Left cardiac atrium (tissue), 4 donors: ENCODE data around the gene SDK1. TPM values are rescaled to one million over a fixed set of nuclear protein-coding genes. Genes with fewer than 3 reads are reported as not detected.

Source experiments
- ATAC-seq, 2 donors: fragments of 200-7000 bp; cut with Tn5 transposase; one replicate each; pipeline ENCODE4 v1.9.1; 2020; ENCODE audit warnings: mild to moderate bottlenecking in 2 of 2, moderate library complexity in 2 of 2
- DNase-seq: peaks from one replicate; pipeline ENCODE4 v3.0.0-alpha.2; 2020
- intact Hi-C, 2 donors: fragments of 100-400 bp; cut with DNase I; formaldehyde crosslinking; loops; one replicate each; pipeline versions ENCODE4 v1.14.1 to v1.15.1; 2022 to 2023
- total RNA-seq, 2 donors: library from RNA; stranded (reverse); fragmentation: NEBNext Ultra II Directional; extraction: Animal tissue kit (Norgen Biotek cat#: 25700); gene quantifications; one replicate each; pipeline ENCODE4 v1.2.1, GENCODE V29; 2021
- donor health status: DM: no; HTN: yes; CAD: no.
- donor health status: DM: no; HTN: yes; CAD: no; lungs with severe emphysema.
- donor health status: DM: yes; HTN: yes; CAD: no.
- donor health status: Dilated cardiomyopathy.

Gene SDK1
- total RNA-seq, 2 donors from 2014 or later = 2.0 to 2.8 TPM

GRCh38 chr7:4127909-4128560 lies 827.0 kb downstream of the SDK1 start:
- DNase-seq (no peak), ATAC-seq (no peak)
- intact Hi-C loops = no loop called here

GRCh38 chr7:4129481-4130122 lies 828.5 kb downstream of the SDK1 start:
- ATAC-seq (no peak), DNase-seq (no peak)
- intact Hi-C loops = no loop called here

- ATAC-seq (no peak), DNase-seq (no peak)
- intact Hi-C loops = no loop called here
Measured at GRCh38 chr7:4131063-4131462, 830.0 kb downstream of the SDK1 start.

GRCh38 chr7:4132221-4132620 lies 831.2 kb downstream of the SDK1 start:
- ATAC-seq (no peak), DNase-seq (no peak)
- intact Hi-C loops = no loop called here

GRCh38 chr7:4133491-4134044 lies 832.5 kb downstream of the SDK1 start:
- no peak for DNase-seq
- no peak for ATAC-seq
- intact Hi-C loops = no loop called here

GRCh38 chr7:4134204-4134603 lies 833.2 kb downstream of the SDK1 start:
- intact Hi-C loops = no loop called here
- no peak for DNase-seq
- no peak for ATAC-seq

GRCh38 chr7:4134631-4135030 lies 833.6 kb downstream of the SDK1 start:
- intact Hi-C loops = no loop called here
- peak; percentile 81 to 91 for ATAC-seq
- peak; percentile 42 for DNase-seq

- DNase-seq (no peak), ATAC-seq (no peak)
Measured at GRCh38 chr7:4135301-4135700, 834.2 kb downstream of the SDK1 start.

GRCh38 chr7:4136036-4136435 lies 835.0 kb downstream of the SDK1 start:
- intact Hi-C loops = no loop called here
- DNase-seq (no peak), ATAC-seq (no peak)

More at GRCh38 chr7:4135301-4135700, 834.2 kb downstream of the SDK1 start:
- intact Hi-C loops = no loop called here

GRCh38 chr7:4136501-4137110 lies 835.6 kb downstream of the SDK1 start:
- DNase-seq = no peak
- intact Hi-C loops = no loop called here
- ATAC-seq = no peak

- intact Hi-C loops = no loop called here
- ATAC-seq = no peak
Measured at GRCh38 chr7:4137552-4137951, 836.5 kb downstream of the SDK1 start.

GRCh38 chr7:4138866-4139265 lies 837.8 kb downstream of the SDK1 start:
- ATAC-seq (no peak), DNase-seq (no peak)
- intact Hi-C loops = no loop called here

More at GRCh38 chr7:4137552-4137951, 836.5 kb downstream of the SDK1 start:
- no peak for DNase-seq

GRCh38 chr7:4139656-4140625 lies 838.9 kb downstream of the SDK1 start:
- DNase-seq = no peak
- intact Hi-C loops = no loop called here
- no peak for ATAC-seq

GRCh38 chr7:4140933-4141332 lies 839.9 kb downstream of the SDK1 start:
- intact Hi-C loops = no loop called here
- DNase-seq = no peak
- no peak for ATAC-seq

- DNase-seq (no peak), ATAC-seq (no peak)
- intact Hi-C loops = no loop called here
Measured at GRCh38 chr7:4143006-4143405, 842.0 kb downstream of the SDK1 start.

GRCh38 chr7:4143511-4144171 lies 842.6 kb downstream of the SDK1 start:
- DNase-seq (no peak), ATAC-seq (no peak)
- intact Hi-C loops = no loop called here

GRCh38 chr7:4144172-4144701 lies 843.2 kb downstream of the SDK1 start:
- intact Hi-C loops = no loop called here
- DNase-seq = no peak
- ATAC-seq = no peak

GRCh38 chr7:4144811-4145510 lies 843.9 kb downstream of the SDK1 start:
- intact Hi-C loops = no loop called here
- DNase-seq = peak; percentile 35
- ATAC-seq = peak; percentile 48 to 81
